ENCODE data around the gene SERPINB8.
A peak's percentile ranks its signal among the peaks of the same experiment; 100 is the strongest.

The SERPINB8 gene

GRCh38 chr18:64019922-64020756 lies 50.3 kb downstream of the SERPINB8 start:
- no peak for DNase-seq

DNA sequence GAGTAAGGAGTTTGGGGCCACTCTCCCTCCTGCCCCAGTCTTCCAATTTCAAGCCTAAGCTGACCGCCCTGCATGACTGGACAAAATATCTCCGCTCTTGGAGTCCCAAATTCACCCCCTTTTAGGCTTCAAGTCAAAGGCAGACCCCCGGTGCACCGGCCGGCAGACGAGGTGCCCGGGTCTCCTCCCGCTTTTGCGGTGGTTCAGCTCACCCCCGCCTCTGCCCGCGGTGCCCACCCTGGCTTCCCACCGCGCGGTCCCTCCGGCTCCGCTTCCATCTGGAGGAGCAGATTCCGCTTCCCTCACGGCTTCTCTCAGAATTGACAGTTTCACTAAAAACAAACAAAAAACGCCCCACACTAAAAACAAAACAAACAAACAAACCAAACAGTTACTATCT lies 56.5 kb downstream of the SERPINB8 start:
- DNase-seq, result peak; percentile 4

GRCh38 chr18:64027931-64028695 lies 58.2 kb downstream of the SERPINB8 start:
- no peak for DNase-seq

DNA sequence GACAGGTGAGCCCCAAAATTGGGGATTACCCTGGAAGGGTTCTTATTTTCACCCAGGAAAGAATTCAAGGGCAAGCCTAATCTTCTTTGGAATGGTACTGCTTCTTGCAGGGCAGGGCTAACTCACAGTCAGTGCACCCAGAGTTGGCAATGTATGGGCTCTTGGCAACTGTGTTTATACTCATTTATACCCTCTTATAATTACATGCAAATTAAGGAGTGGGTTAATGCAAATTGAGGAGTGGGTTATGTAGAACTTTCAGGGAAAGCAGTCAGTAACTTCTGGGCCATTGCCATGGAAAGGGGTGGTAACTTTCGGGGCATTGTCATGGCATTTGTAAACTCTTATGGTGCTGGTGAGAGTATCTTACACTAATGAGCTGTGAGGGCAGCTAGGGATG lies 59.2 kb downstream of the SERPINB8 start:
- no peak for DNase-seq

DNA sequence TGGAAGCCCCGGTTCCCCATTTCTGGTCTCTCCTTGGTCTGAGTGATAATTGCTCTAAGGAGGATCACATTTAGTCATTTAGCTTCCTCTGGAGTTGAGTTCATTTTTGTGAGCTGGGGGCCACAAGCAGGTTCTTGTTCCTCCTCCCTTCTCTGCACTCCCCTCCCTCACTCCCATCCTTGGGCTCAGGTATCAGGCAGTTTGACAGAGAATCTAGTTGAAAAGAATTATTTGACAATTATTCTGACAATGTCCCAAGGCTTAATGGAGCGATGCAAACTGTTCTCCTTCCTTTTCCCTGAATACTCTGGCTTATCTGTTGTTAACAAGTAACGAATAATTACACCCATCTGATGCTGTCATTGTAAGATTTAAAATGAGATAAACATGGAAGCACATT lies 61.5 kb downstream of the SERPINB8 start:
- DNase-seq, result no peak

DNA sequence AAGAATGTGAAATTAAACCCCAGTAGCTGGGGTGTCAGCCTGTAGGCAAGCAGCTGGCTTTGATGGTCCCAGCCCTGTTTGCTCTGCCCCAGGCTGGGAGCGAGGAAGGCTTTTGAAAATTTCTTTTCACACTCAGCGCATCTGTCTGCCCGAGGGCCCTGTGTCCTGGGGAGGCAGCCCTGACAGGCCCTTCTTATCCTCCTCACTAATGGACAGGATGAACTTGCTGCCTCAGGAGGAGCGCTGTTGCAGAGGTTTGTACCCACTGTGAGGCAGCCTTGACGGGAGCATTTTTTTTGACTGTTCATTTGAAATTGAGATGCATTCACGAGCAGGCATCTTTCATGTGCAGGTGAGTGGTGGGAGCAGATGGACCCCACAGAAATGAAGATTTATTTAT lies 62.4 kb downstream of the SERPINB8 start:
- no peak for DNase-seq

DNA sequence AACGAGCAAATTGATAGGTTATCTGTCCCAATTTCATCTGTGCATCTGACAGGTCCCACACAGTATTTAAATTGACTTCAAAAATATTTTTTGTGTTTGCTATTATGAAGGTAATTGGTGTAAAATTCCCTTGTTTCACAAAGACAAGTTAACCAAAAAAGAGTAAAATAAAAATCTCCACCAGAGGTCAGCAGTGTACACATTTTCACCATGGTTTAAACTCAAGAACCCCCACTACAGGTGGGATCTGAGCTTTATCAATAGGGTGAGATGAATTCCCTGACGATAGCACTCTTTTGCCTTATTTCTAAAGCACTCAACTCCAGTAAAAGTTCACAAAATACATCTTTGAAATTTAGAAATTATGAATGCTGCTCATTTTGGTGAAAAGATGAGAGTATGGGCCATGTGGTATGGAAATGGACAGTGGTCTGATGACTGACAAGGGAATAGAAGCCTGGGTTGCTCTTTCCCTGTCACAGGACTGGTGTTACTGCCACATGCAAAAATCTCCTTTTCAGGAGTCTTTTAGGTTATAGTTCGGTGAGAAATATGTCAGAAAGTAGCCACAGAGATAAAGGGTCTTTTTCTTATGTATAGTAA lies 68.0 kb downstream of the SERPINB8 start:
- DNase-seq, result no peak
